SK-N-SH (cell line): Measurements from ENCODE around the gene COQ10B. TPM values are rescaled to one million over a fixed set of nuclear protein-coding genes. Genes with fewer than 3 reads are reported as not detected.

Source experiments
- CTCF ChIA-PET: fragments of 300-600, 350-600 bp; formaldehyde crosslinking; extraction: SDS; loops from one replicate; lab custom pipeline; 2021; lab: Yijun Ruan, JAX
- POLR2A ChIA-PET: fragments of 350-600 bp; sonication (Branson Sonifier 250); formaldehyde crosslinking; extraction: SDS; loops from one replicate; lab custom pipeline; 2020; ENCODE audit warnings: antibody characterized with exemption, inconsistent platforms; lab: Yijun Ruan, JAX
- DNase-seq: peaks from one replicate; pipeline ENCODE4 v3.0.0; 2012
- H2AFZ ChIP-seq: fragments of 200-600 bp; sonication (generic); 2 replicates; pipeline ENCODE4 v1.8.1; 2016; ENCODE audit warnings: antibody characterized with exemption, mild to moderate bottlenecking, low read depth
- H3F3A ChIP-seq: fragments of 200-600 bp; sonication (generic); replicated peaks from 2 replicates; pipeline ENCODE3; 2016; ENCODE audit warnings: antibody characterized with exemption, mild to moderate bottlenecking; ENCODE audit not compliant: insufficient read depth
- H3K27ac ChIP-seq, 2 experiments: fragments of 200-500 bp in 1 of 2; fragments of 200-600 bp in 1 of 2; sonication (Bioruptor generic) in 1 of 2; sonication (generic), shearing (Covaris generic) in 1 of 2; 2 replicates each; pipeline versions ENCODE4 v1.5.1 to v1.6.1; 2014 to 2016; ENCODE audit warnings: low read depth in 2 of 2, inconsistent platforms in 1 of 2, low read length in 1 of 2, mild to moderate bottlenecking in 1 of 2, mixed read lengths in 1 of 2
- H3K27me3 ChIP-seq: fragments of 200-600 bp; sonication (generic), shearing (Covaris generic); 2 replicates; pipeline ENCODE4 v1.6.1; 2016; ENCODE audit warnings: mixed run types; ENCODE audit not compliant: insufficient read depth
- H3K36me3 ChIP-seq, 2 experiments: fragments of 200-500 bp in 1 of 2; fragments of 200-600 bp in 1 of 2; sonication (Bioruptor generic) in 1 of 2; sonication (generic) in 1 of 2; replicated peaks in 1 of 2; 2 replicates each; pipeline versions ENCODE3 to v1.5.1; 2014 to 2016; ENCODE audit warnings: low read length in 1 of 2, mild to moderate bottlenecking in 1 of 2; ENCODE audit not compliant: insufficient read depth in 2 of 2, control insufficient read depth in 1 of 2
- H3K4me1 ChIP-seq, 2 experiments: fragments of 200-500 bp in 1 of 2; fragments of 200-600 bp in 1 of 2; sonication (Bioruptor generic) in 1 of 2; sonication (generic), shearing (Covaris generic) in 1 of 2; 2 replicates each; pipeline versions ENCODE4 v1.5.1 to v1.6.1; 2014 to 2016; ENCODE audit warnings: low read depth in 1 of 2, low read length in 1 of 2, mixed run types in 1 of 2; ENCODE audit not compliant: insufficient read depth in 2 of 2, control insufficient read depth in 1 of 2
- H3K4me2 ChIP-seq: fragments of 200-600 bp; sonication (generic), shearing (Covaris generic); 2 replicates; pipeline ENCODE4 v1.6.1; 2017; ENCODE audit warnings: mixed run types
- H3K4me3 ChIP-seq, 2 experiments: fragments of 200-500 bp in 1 of 2; fragments of 200-600 bp in 1 of 2; sonication (Bioruptor generic) in 1 of 2; sonication (generic), shearing (Covaris generic) in 1 of 2; 2 replicates each; pipeline versions ENCODE4 v1.5.1 to v1.8.1; 2014 to 2016; ENCODE audit warnings: low read depth in 2 of 2, inconsistent platforms in 1 of 2, low read length in 1 of 2, mild to moderate bottlenecking in 1 of 2, mixed read lengths in 1 of 2, moderate library complexity in 1 of 2
- H3K79me2 ChIP-seq: fragments of 200-600 bp; sonication (generic); 2 replicates; pipeline ENCODE4 v1.8.1; 2017; ENCODE audit warnings: mild to moderate bottlenecking; ENCODE audit not compliant: insufficient read depth
- H3K9ac ChIP-seq: fragments of 200-600 bp; sonication (generic); 2 replicates; pipeline ENCODE4 v1.6.1; 2017; ENCODE audit warnings: mixed run types
- H3K9me2 ChIP-seq: fragments of 200-600 bp; sonication (generic); 2 replicates; pipeline ENCODE4 v1.6.1; 2017; ENCODE audit warnings: mixed run types
- H3K9me3 ChIP-seq: fragments of 200-600 bp; sonication (generic); 2 replicates; pipeline ENCODE4 v1.6.1; 2017; ENCODE audit warnings: mixed run types, mild to moderate bottlenecking, moderate library complexity
- H4K20me1 ChIP-seq: fragments of 200-600 bp; sonication (generic); 2 replicates; pipeline ENCODE4 v1.6.1; 2017; ENCODE audit warnings: mild to moderate bottlenecking, mixed run types; ENCODE audit not compliant: insufficient read depth
- CHD2 ChIP-seq: fragments of 150-350 bp; IDR thresholded peaks from 2 replicates; pipeline ENCODE4 v1.6.1; 2018; ENCODE audit warnings: low read length; ENCODE audit not compliant: partially characterized antibody
- ELF1 ChIP-seq: IDR thresholded peaks from 2 replicates; pipeline ENCODE4 v1.4.0; 2012
- EP300 ChIP-seq, 2 experiments: IDR thresholded peaks; 2 replicates each; pipeline versions ENCODE4 v1.4.0 to v1.6.1; 2012; ENCODE audit warnings: borderline replicate concordance in 1 of 2, low read depth in 1 of 2, low read length in 1 of 2
- EZH2phosphoT487 ChIP-seq: fragments of 200-600 bp; sonication (generic); IDR thresholded peaks from 2 replicates; pipeline ENCODE4 v1.6.1; 2017; ENCODE audit warnings: low read depth, mixed run types, mild to moderate bottlenecking, antibody characterized with exemption, moderate library complexity, borderline replicate concordance
- FOSL2 ChIP-seq: IDR thresholded peaks from 2 replicates; pipeline ENCODE4 v1.4.0; 2012; ENCODE audit warnings: low read depth, mild to moderate bottlenecking, moderate library complexity, borderline replicate concordance
- FOXJ3 ChIP-seq: sonication (generic); formaldehyde crosslinking; IDR thresholded peaks from 2 replicates; pipeline ENCODE4 v1.5.1; 2020; ENCODE audit warnings: mild to moderate bottlenecking, missing genetic modification reagents
- FOXM1 ChIP-seq: IDR thresholded peaks from 2 replicates; pipeline ENCODE4 v1.4.0; 2012; ENCODE audit warnings: low read depth, mild to moderate bottlenecking
- GATA2 ChIP-seq: sonication (generic); formaldehyde crosslinking; IDR thresholded peaks from 2 replicates; pipeline ENCODE4 v1.5.0; 2020; ENCODE audit warnings: mild to moderate bottlenecking, missing genetic modification reagents
- IRF3 ChIP-seq: fragments of 150-350 bp; IDR thresholded peaks from 2 replicates; pipeline ENCODE4 v1.6.1; 2016; ENCODE audit warnings: mild to moderate bottlenecking, low read depth, low read length
- JUND ChIP-seq: IDR thresholded peaks from 2 replicates; pipeline ENCODE4 v1.4.0; 2012
- MEF2A ChIP-seq: IDR thresholded peaks from 2 replicates; pipeline ENCODE4 v1.4.0; 2012; ENCODE audit warnings: low read depth, borderline replicate concordance
- MXI1 ChIP-seq: IDR thresholded peaks from 2 replicates; pipeline ENCODE4 v1.6.1; 2012; ENCODE audit warnings: mild to moderate bottlenecking, low read depth, low read length, improper control_type of control experiment
- NFIC ChIP-seq: IDR thresholded peaks from 2 replicates; pipeline ENCODE4 v1.4.0; 2012; ENCODE audit warnings: borderline replicate concordance
- NRF1 ChIP-seq: IDR thresholded peaks from 2 replicates; pipeline ENCODE4 v1.6.1; 2012; ENCODE audit warnings: low read depth, mild to moderate bottlenecking, low read length
- PBX3 ChIP-seq: IDR thresholded peaks from 2 replicates; pipeline ENCODE4; 2012
- POLR2AphosphoS5 ChIP-seq: IDR thresholded peaks from 2 replicates; pipeline ENCODE4 v1.6.1; 2012; ENCODE audit warnings: low read depth, low read length
- RCOR1 ChIP-seq: fragments of 150-350 bp; IDR thresholded peaks from 2 replicates; pipeline ENCODE4 v1.6.1; 2017; ENCODE audit warnings: antibody characterized with exemption, low read length
- REST ChIP-seq: IDR thresholded peaks from 2 replicates; pipeline ENCODE4 v1.6.1; 2012; ENCODE audit warnings: mild to moderate bottlenecking, low read depth, low read length, moderate library complexity
- RFX5 ChIP-seq: IDR thresholded peaks from 2 replicates; pipeline ENCODE4 v1.6.1; 2012; ENCODE audit warnings: mild to moderate bottlenecking, improper control_type of control experiment, low read length
- RXRA ChIP-seq: IDR thresholded peaks from 2 replicates; pipeline ENCODE4 v1.4.0; 2012; ENCODE audit warnings: low read depth, mild to moderate bottlenecking, borderline replicate concordance
- SMC3 ChIP-seq: IDR thresholded peaks from 2 replicates; pipeline ENCODE4 v1.6.1; 2012; ENCODE audit warnings: low read depth, low read length, improper control_type of control experiment
- TCF12 ChIP-seq: IDR thresholded peaks from 2 replicates; pipeline ENCODE4 v1.4.0; 2012
- TEAD4 ChIP-seq: IDR thresholded peaks from 2 replicates; pipeline ENCODE4 v1.4.0; 2012; ENCODE audit warnings: mild to moderate bottlenecking, borderline replicate concordance; ENCODE audit not compliant: insufficient read depth
- USF1 ChIP-seq: IDR thresholded peaks from 2 replicates; pipeline ENCODE4 v1.4.0; 2012; ENCODE audit warnings: low read depth, borderline replicate concordance
- USF2 ChIP-seq: fragments of 150-350 bp; IDR thresholded peaks from 2 replicates; pipeline ENCODE4 v1.6.1; 2017; ENCODE audit warnings: antibody characterized with exemption, low read length, low read depth, borderline replicate concordance
- WGBS: methylation state at CpG from one replicate; pipeline ENCODE4 v1.1.6; 2017; ENCODE audit warnings: low lambda C conversion rate; 5-methylcytosine and 5-hydroxymethylcytosine counted together
- polyA plus RNA-seq, 3 experiments: library from polyadenylated mRNA; depleted of rRNA; stranded (reverse); fragments of >200 nt; gene quantifications; 2 replicates each; pipeline ENCODE4 v1.2.3, GENCODE V29; 2012

The COQ10B gene
- polyA plus RNA-seq, 1 of the 3 experiments (the other 2 are of a cell fraction): 3.6 TPM

GRCh38 chr2:197499594-197500502 lies 46.5 kb downstream of the COQ10B start, which contains the start of the genes HSPD1 and HSPE1:
Gene HSPD1 (minus strand): TSS chr2:197499840. CDS start chr2:197498848, 992 bp downstream.
Gene HSPE1 (plus strand): TSS chr2:197500379. CDS start chr2:197500437, 58 bp downstream.
- Histone ChIP-seq H3K9me2 (no peaks in the 10 kb centered on the region), H2AFZ (peak within 1 kb of the TSS; percentile 17), H3K9me3 (no peaks in the 10 kb centered on the region), H3K27ac (peak within 1 kb of the TSS; percentile 88 to 98), H3K4me2 (peak within 1 kb of the TSS; percentile 90), H3K9ac (peak within 1 kb of the TSS; percentile 73), H3F3A (peaks cover 13% of the 10 kb centered on the region), H3K27me3 (no peaks in the 10 kb centered on the region), H3K4me3 (peak within 1 kb of the TSS; percentile 71 to 92), H4K20me1 (peaks cover 35% of the 10 kb centered on the region), H3K4me1 (peaks cover 26 to 29% of the 10 kb centered on the region in 2 experiments), H3K79me2 (peaks cover 92% of the 10 kb centered on the region), H3K36me3 (peaks cover 57 to 65% of the 10 kb centered on the region in 2 experiments)
- under 1% methylated on average over 37 of the region's 104 CpGs for WGBS
- DNase-seq: peak; percentile 98
- POLR2A ChIA-PET: interaction anchor here (0.6 to 3.4 kb wide), 9 partner anchors 16 to 206 kb away, joined by 3 to 46 read pairs (median 6); partner anchors contain the start of genes COQ10B, MOB4 and SF3B1
- CTCF ChIA-PET: interaction anchor here (0.8 to 2.0 kb wide), 5 partner anchors 8 to 100 kb away, joined by 3 to 11 read pairs (median 3); partner anchors contain the start of gene MOB4
- no peak for TF ChIP-seq USF2
- no peak for TF ChIP-seq FOXM1
- no peak for TF ChIP-seq TCF12
- peak; percentile 37; the same call in 1 of the 2 replicates for TF ChIP-seq REST
- TF ChIP-seq GATA2 (CRISPR knock-in tag): no peak; the same call in 1 of the 2 replicates
- no peak for TF ChIP-seq RFX5
- TF ChIP-seq EZH2phosphoT487: no peak
- TF ChIP-seq RXRA: peak; percentile 61; the same call in 1 of the 2 replicates
- TF ChIP-seq MXI1: peak; percentile 98
- peak; percentile 94 for TF ChIP-seq POLR2AphosphoS5
- no peak; the same call in 1 of the 2 replicates for TF ChIP-seq FOSL2
- peak; percentile 60; the same call in 1 of the 2 replicates for TF ChIP-seq TEAD4
- no peak for TF ChIP-seq MEF2A
- TF ChIP-seq IRF3: no peak
- peak; percentile 81 for TF ChIP-seq CHD2
- no peak for TF ChIP-seq SMC3
- TF ChIP-seq NFIC: peak; percentile 20; the same call in 1 of the 2 replicates
- peak; percentile 88 for TF ChIP-seq ELF1
- TF ChIP-seq PBX3: 0 out of 2 replicates have a peak, but pooled peaks have one; percentile 33
- peak; percentile 11; the same call in 1 of the 2 replicates for TF ChIP-seq RCOR1
- TF ChIP-seq USF1: peak; percentile 67
- TF ChIP-seq JUND: no peak; the same call in 1 of the 2 replicates
- TF ChIP-seq NRF1: peak; percentile 80
- TF ChIP-seq EP300 (IDR thresholded peaks at IDR 0.05; ENCODE audit: borderline replicate concordance in 1 of 2, low read depth in 1 of 2, low read length in 1 of 2): peak; percentile 60 to 98; a peak in 3 of 4 replicates
- TF ChIP-seq FOXJ3 (CRISPR knock-in tag): no peak
